Transverse colon (tissue), 4 donors: ENCODE measurements around the gene E2F7. TPM values are rescaled to one million over a fixed set of nuclear protein-coding genes. Genes with fewer than 3 reads are reported as not detected.

ENCODE experiments used
- DNase-seq: peaks from one replicate; pipeline ENCODE4 v3.0.0-alpha.2; 2019
- H3K27ac ChIP-seq, 4 donors: fragments of 200-600 bp; sonication (generic); 2 replicates each; pipeline ENCODE4 v1.5.1; 2016 to 2018; ENCODE audit warnings: inconsistent platforms in 4 of 4
- H3K27me3 ChIP-seq: fragments of 200-600 bp; sonication (generic); 2 replicates; pipeline ENCODE4 v1.5.1; 2017; ENCODE audit warnings: inconsistent platforms
- H3K36me3 ChIP-seq, 4 donors: fragments of 200-600 bp; sonication (generic); 2 replicates each; pipeline ENCODE4 v1.5.1; 2017 to 2019; ENCODE audit warnings: inconsistent platforms in 4 of 4
- H3K4me1 ChIP-seq, 4 donors: fragments of 200-600 bp; sonication (generic); 2 replicates each; pipeline ENCODE4 v1.5.1; 2017 to 2020; ENCODE audit warnings: inconsistent platforms in 4 of 4
- H3K4me3 ChIP-seq, 4 donors: fragments of 200-600 bp; sonication (generic); 1 replicate in 1 of 4; 2 replicates in 3 of 4; pipeline versions ENCODE4 v1.5.1 to v1.6.1; 2017 to 2019; ENCODE audit warnings: inconsistent platforms in 4 of 4
- H3K9me3 ChIP-seq, 2 donors: fragments of 200-600 bp; sonication (generic); 2 replicates each; pipeline ENCODE4 v1.5.1; 2017 to 2019; ENCODE audit warnings: inconsistent platforms in 2 of 2
- CTCF ChIP-seq, 5 experiments: fragments of 200-600 bp in 3 of 5; fragments of 450-650 bp in 2 of 5; sonication (generic) in 3 of 5; IDR thresholded peaks; 1 replicate in 2 of 5; 2 replicates in 3 of 5; pipeline ENCODE4 v1.5.1; 2016 to 2017; ENCODE audit warnings: antibody characterized with exemption in 5 of 5, inconsistent platforms in 3 of 5, mild to moderate bottlenecking in 2 of 5, moderate library complexity in 1 of 5
- EP300 ChIP-seq: sonication (generic); formaldehyde crosslinking; IDR thresholded peaks from one replicate; pipeline ENCODE4 v1.6.1; 2017; ENCODE audit warnings: antibody characterized with exemption, low read depth
- POLR2A ChIP-seq: fragments of 450-650 bp; IDR thresholded peaks from one replicate; pipeline ENCODE4 v1.6.1; 2016; ENCODE audit warnings: antibody characterized with exemption, mild to moderate bottlenecking, moderate library complexity
- POLR2AphosphoS5 ChIP-seq, 3 donors: sonication (generic); formaldehyde crosslinking; IDR thresholded peaks; one replicate each; pipeline ENCODE4 v1.6.1; 2016; ENCODE audit warnings: antibody characterized with exemption in 3 of 3
- WGBS, 2 donors: methylation state at CpG; one replicate each; pipeline ENCODE4 v1.1.5; 2018; ENCODE audit warnings: low coverage in 1 of 2; 5-methylcytosine and 5-hydroxymethylcytosine counted together
- in situ Hi-C, 4 donors: fragments of 200-750 bp; cut with MboI; loops; one replicate each; pipeline versions ENCODE4 v1.15.0 to v1.15.1; 2017; ENCODE audit warnings: low sequenced_read_pairs in 3 of 4, low pct_ligation_motif_present in 1 of 4, low pct_unique_long_range_greater_than_20kb in 1 of 4
- intact Hi-C: fragments of 100-400 bp; cut with DNase I; formaldehyde crosslinking; loops from one replicate; pipeline ENCODE4 v1.15.1; 2023; ENCODE audit warnings: low total_unique reads
- total RNA-seq, 4 donors: library from RNA; depleted of rRNA; stranded (reverse); fragments of >200 nt; gene quantifications; one replicate each; pipeline ENCODE4 v1.1.0, GENCODE V29; 2016

E2F7 gene
- total RNA-seq, 4 donors from 2014 or later, result 0.20 to 0.79 (median 0.41) TPM; not detected in 1

GRCh38 chr12:77007476-77007875, 57.9 kb downstream of the E2F7 start:
- Histone ChIP-seq H3K4me3 (no peak overlapping the region), H3K27ac (no peak overlapping the region), H3K9me3 (no peaks in the 10 kb centered on the region), H3K36me3 (no peaks in the 10 kb centered on the region), H3K27me3 (no peaks in the 10 kb centered on the region), H3K4me1 (peaks cover 0 to 6% (median 2%) of the 10 kb centered on the region in 4 donors)
- no peak for TF ChIP-seq POLR2A
- TF ChIP-seq EP300, result no peak
- no peak for DNase-seq
- 60 to 86% methylated on average over 1 to 5 of the region's 5 CpGs for WGBS, 2 donors
- intact Hi-C loops, result no loop called here
- in situ Hi-C loops, result loop anchor here in 3 of 4 donors (25.0 kb wide), 1 partner anchor 395 kb away; no protein-coding TSS in a partner anchor

GRCh38 chr12:77005611-77006098, 59.7 kb downstream of the E2F7 start:
- H3K4me3 ChIP-seq, result no peak overlapping the region
- H3K27me3 ChIP-seq, result no peaks in the 10 kb centered on the region
- H3K36me3 ChIP-seq, result no peaks in the 10 kb centered on the region
- H3K4me1 ChIP-seq, result peaks cover 0 to 3% (median 1%) of the 10 kb centered on the region in 4 donors
- 78 to 83% methylated on average over 1 of the region's 1 CpG for WGBS, 2 donors
- no peaks in the 10 kb centered on the region for H3K9me3 ChIP-seq
- intact Hi-C loops, result no loop called here
- DNase-seq, result no peak
- no peak overlapping the region for H3K27ac ChIP-seq
- TF ChIP-seq CTCF (IDR thresholded peaks at IDR 0.05), result no peak
- no peak for TF ChIP-seq EP300
- no peak for TF ChIP-seq POLR2A
- TF ChIP-seq POLR2AphosphoS5 (IDR thresholded peaks at IDR 0.05), result no peak
- in situ Hi-C loops, result loop anchor here in 3 of 4 donors (25.0 kb wide), 1 partner anchor 393 kb away; no protein-coding TSS in a partner anchor

- TF ChIP-seq CTCF (IDR thresholded peaks at IDR 0.05) (no peak), POLR2AphosphoS5 (IDR thresholded peaks at IDR 0.05) (no peak), EP300 (no peak), POLR2A (no peak)
- Histone ChIP-seq H3K9me3 (no peaks in the 10 kb centered on the region), H3K27me3 (no peaks in the 10 kb centered on the region), H3K4me3 (no peak overlapping the region), H3K36me3 (no peaks in the 10 kb centered on the region), H3K27ac (no peak overlapping the region), H3K4me1 (no peaks in the 10 kb centered on the region)
- DNase-seq, result no peak
- in situ Hi-C loops, result loop anchor here in 3 of 4 donors (25.0 kb wide), 1 partner anchor 392 kb away; no protein-coding TSS in a partner anchor
- intact Hi-C loops, result no loop called here
- 63 to 74% methylated on average over 1 to 2 of the region's 2 CpGs for WGBS, 2 donors
Observed at GRCh38 chr12:77003914-77004313, 61.5 kb downstream of the E2F7 start.

- Histone ChIP-seq H3K9me3 (no peaks in the 10 kb centered on the region), H3K4me3 (no peak overlapping the region), H3K27ac (no peak overlapping the region), H3K27me3 (no peaks in the 10 kb centered on the region), H3K36me3 (no peaks in the 10 kb centered on the region), H3K4me1 (no peaks in the 10 kb centered on the region)
- WGBS, 2 donors, result 0 to 6% methylated on average over 2 of the region's 2 CpGs
- no peak for TF ChIP-seq EP300
- no peak for TF ChIP-seq POLR2A
- no peak for TF ChIP-seq CTCF (IDR thresholded peaks at IDR 0.05)
- TF ChIP-seq POLR2AphosphoS5 (IDR thresholded peaks at IDR 0.05), result no peak
- in situ Hi-C loops, result loop anchor here in 3 of 4 donors (25.0 kb wide), 1 partner anchor 391 kb away; no protein-coding TSS in a partner anchor
- intact Hi-C loops, result no loop called here
- no peak for DNase-seq
Observed at GRCh38 chr12:77003246-77003645, 62.1 kb downstream of the E2F7 start.
